HCT116 (cell line): ENCODE data around the gene NINJ1.

Experiments used
- CTCF ChIP-seq, 3 experiments: fragments of 200-600 bp in 1 of 3; sonication (generic) in 1 of 3; IDR thresholded peaks in 2 of 3; conservative IDR thresholded peaks in 1 of 3; 2 replicates each; pipeline ENCODE4 v1.5.1; 2012 to 2017; ENCODE audit warnings: low read depth in 2 of 3, low read length in 2 of 3, antibody characterized with exemption in 1 of 3, borderline replicate concordance in 1 of 3, control low read depth in 1 of 3, mild to moderate bottlenecking in 1 of 3, mixed read lengths in 1 of 3, mixed run types in 1 of 3, moderate library complexity in 1 of 3; ENCODE audit not compliant: insufficient read depth in 1 of 3
- JUND ChIP-seq: IDR thresholded peaks from 2 replicates; pipeline ENCODE4 v1.6.1; 2012
- POLR2A ChIP-seq: IDR thresholded peaks from 2 replicates; pipeline ENCODE4 v1.7.0; 2011; ENCODE audit warnings: borderline replicate concordance; ENCODE audit not compliant: insufficient read depth, insufficient read length; ENCODE audit errors: extremely low read depth
- RAD21 ChIP-seq: IDR thresholded peaks from 2 replicates; pipeline ENCODE4 v1.6.1; 2012; ENCODE audit warnings: low read depth, mild to moderate bottlenecking
- REST ChIP-seq: IDR thresholded peaks from 2 replicates; pipeline ENCODE4 v1.6.1; 2012; ENCODE audit warnings: low read depth

DNA sequence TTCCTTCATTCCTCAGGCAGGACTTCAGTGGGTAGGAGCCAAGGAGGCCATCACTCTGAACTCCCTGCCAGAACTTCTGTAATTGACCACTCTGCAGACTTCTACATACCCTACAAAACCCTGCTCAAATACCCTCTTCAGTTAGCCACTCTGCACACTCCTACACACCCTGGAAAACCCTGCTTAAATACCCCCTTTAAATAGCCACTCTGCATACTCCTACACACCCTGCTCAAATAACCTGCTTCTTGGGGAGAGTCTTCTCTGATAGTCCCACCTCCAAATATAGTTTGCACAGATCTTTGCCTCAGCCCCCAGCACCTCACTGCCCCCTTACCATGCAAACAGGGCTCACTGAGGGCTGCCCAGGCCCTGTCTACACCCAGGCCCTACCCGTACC is 56.7 kb downstream of the NINJ1 start:
- no peak for TF ChIP-seq CTCF (IDR thresholded peaks at IDR 0.05 in 2 of 3, conservative IDR thresholded peaks at IDR 0.05 in 1 of 3; ENCODE audit: borderline replicate concordance in 1 of 3, insufficient read depth in 1 of 3, low read depth in 2 of 3, low read length in 2 of 3)
- TF ChIP-seq JUND: no peak
- no peak for TF ChIP-seq POLR2A
- no peak for TF ChIP-seq RAD21
- TF ChIP-seq REST: no peak
